NCI-H82 (cell line): ENCODE measurements around the gene MRPS16.

Source experiments
- DNase-seq: peaks from one replicate; lab custom pipeline; 2025; lab: John Stamatoyannopoulos, UW

The MRPS16 gene

GRCh38 chr10:73252445-73253224 lies at the start of gene MRPS16:
TSS of gene MRPS16 (minus strand) at chr10:73252644. CDS start at chr10:73252482, 162 bp downstream.
- DNase-seq = peak; percentile 96

- no peak for DNase-seq
Observed at GRCh38 chr10:73296946-73297345, 44.5 kb upstream of the MRPS16 start.

DNA sequence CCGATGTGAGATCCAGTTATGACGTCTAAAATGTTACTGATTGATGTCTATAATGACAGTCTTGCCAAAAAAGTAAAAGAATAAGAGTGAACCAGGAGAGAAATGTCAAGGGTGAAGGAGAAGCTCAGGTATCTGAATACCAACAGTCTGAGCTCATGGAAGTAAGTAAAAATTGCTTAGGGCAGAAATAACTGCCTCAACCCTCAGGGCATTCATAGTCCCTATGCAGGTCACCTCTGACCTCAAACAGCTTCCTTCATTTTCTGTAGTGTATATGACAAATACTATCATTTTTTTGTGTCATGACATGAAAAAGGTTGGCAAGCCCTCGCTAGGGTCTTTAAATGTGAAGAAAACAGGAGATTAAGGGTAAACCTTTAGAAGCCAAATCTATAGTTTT lies 41.0 kb upstream of the MRPS16 start:
- DNase-seq = no peak

- DNase-seq = no peak
Observed at GRCh38 chr10:73289958-73290357, 37.5 kb upstream of the MRPS16 start.

GRCh38 chr10:73287441-73287840 lies 35.0 kb upstream of the MRPS16 start:
- no peak for DNase-seq

- no peak for DNase-seq
Observed at GRCh38 chr10:73281097-73281496, 28.7 kb upstream of the MRPS16 start.

GRCh38 chr10:73264423-73264822 lies 12.0 kb upstream of the MRPS16 start:
- DNase-seq = no peak

DNA sequence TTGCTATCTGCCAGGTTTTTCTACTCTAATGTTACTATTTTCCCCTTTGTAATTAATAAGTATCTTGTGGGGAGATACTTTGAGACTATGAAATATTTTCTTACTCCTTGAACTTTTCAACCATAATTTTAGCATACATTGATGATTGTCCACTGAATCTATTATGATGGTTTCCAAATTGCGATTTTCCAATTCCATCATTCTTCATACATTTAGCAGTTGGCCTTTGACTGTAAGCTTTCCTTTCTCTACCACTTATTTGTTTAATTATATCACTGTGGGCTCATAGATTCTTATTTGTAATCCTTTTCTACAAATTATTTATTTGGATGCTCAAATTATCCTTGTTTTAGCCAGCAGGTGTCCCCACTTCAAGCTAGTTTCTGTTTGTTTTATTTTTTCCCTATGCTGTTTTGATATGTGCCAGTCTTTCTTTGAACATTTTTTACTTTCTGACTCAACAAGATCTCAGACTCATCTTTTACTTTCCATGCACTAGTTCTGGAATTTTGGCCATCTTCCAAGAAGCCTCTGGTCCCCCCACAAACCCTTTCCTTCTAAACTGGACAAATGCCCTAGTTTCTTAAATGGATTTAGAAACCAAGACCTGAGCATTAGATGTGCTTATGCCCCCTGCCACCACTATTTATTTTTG lies 11.4 kb upstream of the MRPS16 start:
- no peak for DNase-seq

- DNase-seq = no peak
Observed at GRCh38 chr10:73262880-73263555, 10.6 kb upstream of the MRPS16 start.

GRCh38 chr10:73262105-73262730 lies 9.8 kb upstream of the MRPS16 start:
- no peak for DNase-seq

- no peak for DNase-seq
Observed at GRCh38 chr10:73261362-73261995, 9.0 kb upstream of the MRPS16 start.

DNA sequence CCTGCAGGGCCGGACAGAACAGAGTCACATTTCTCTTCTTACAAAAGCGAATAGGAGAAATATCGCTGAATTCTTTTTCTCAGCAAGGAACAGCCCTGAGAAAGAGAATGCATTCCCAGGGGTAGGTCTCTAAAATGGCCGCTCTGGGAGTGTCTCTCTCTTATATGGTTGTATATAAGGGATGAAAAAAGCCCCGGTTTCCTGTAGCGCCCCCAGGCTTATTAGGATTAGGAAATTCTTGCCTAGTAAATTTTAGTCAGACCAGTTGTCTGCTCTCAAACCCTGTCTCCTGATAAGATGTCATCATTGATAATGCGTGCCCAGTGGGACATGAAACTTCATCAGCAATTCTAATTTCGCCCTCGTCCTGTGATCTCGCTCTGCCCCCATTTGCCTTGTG lies 6.2 kb upstream of the MRPS16 start:
- peak; percentile 7 for DNase-seq

- DNase-seq = peak; percentile 30
Observed at GRCh38 chr10:73253225-73253555, 746 bp upstream of the MRPS16 start.

- peak; percentile 54 for DNase-seq
Observed at GRCh38 chr10:73251683-73252444, 580 bp downstream of the MRPS16 start.

DNA sequence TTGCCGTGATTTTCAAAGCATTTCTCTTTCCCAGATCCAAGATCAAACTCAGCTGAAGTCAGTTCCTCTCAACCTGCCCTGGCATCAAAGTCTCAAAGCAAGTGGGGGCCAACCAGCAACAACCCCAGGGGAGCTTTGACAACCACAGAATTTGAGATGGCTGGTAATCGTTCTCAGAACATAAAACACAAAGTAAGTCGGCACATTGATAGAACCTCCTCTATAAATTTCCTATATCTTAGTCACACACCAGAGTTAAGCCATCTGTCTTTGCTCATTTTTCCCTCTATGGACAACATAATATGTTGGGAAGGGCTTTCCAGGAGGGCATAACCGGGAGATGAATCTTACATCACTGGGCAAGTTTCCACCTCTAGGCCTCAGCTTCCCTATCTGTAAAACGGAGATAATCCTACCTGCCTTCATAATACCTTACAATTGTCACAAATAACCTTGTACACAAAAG lies 4.2 kb downstream of the MRPS16 start:
- DNase-seq = no peak

GRCh38 chr10:73247509-73248258 lies 4.8 kb downstream of the MRPS16 start:
- peak; percentile 34 for DNase-seq

DNA sequence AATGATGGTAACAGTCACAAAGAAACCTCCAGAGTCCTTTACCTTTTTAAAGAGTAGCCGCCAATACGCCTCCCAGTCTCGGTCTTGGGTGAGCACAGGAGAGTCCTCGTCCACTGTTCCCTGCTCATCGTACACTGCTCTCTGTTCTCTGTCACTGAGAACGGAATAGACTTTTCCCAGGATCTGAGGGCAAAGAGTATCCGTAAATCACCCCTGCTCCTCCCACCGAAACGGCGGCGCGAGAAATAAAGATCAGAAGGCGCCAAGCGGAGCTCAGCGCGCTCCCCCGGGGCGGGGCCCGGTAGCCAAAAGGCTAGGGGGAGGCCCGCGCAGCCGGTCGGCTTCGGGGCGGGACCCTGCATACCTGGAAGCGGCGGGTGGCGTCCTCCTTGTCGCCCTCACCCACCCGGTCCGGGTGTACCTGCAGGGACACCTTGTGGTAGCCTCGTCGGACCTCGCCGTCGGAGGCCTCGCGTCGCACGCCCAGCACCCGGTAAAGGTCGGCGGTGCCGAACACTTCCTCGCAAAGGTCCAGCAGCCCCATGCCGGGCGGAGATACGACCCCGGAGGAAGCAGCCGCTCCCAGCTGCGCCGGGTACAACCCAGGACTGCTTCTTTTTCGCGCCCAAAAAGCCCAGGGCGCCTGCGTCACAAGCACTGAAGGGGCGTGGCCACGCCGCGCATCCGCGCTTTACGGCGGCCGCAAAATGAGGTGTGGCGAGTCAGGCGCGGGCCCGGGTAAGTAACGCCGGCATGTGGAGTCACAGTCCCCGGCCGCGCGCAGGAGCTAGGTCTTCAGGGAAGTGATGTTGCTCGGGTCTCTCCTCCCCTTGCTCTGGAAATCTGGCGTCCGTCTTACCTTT lies 5.6 kb downstream of the MRPS16 start, which contains the start of gene DNAJC9:
Gene DNAJC9 (minus strand): TSS at position 610 of the 863 bp plus-strand sequence. CDS start 66 bp downstream, at position 544.
- peak; percentile 94 for DNase-seq

DNA sequence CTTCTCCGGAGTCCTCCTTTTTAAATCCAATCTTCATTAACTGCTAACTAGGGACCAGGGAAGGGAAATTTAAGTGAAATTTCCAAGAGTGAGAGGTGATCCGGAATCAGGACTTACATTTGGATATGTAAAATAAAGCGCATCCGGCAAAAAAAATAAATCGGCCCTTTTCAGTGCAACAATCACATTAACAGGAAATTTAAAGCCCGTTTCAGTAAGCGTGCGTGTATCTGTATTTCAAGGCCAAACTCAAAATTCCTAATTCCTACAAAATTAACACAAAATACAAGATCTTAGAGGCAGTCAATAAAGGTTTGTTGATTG lies 6.2 kb downstream of the MRPS16 start:
- no peak for DNase-seq

- DNase-seq = no peak
Observed at GRCh38 chr10:73244866-73245477, 7.5 kb downstream of the MRPS16 start.
